DND-41 (cell line): ENCODE data around the gene RNF212.

Experiments used
- ATAC-seq: fragments of 200-7000 bp; cut with Tn5 transposase; 3 replicates; pipeline ENCODE4 v1.9.1; 2021; ENCODE audit warnings: low read depth; ENCODE audit not compliant: insufficient read depth
- DNase-seq: peaks from one replicate; pipeline ENCODE4 v3.0.0-alpha.2; 2020
- H2AFZ ChIP-seq: 2 replicates; pipeline ENCODE4 v1.6.0; 2012; ENCODE audit warnings: low read depth, low read length
- H3K27ac ChIP-seq: 2 replicates; pipeline ENCODE4 v1.5.1; 2012; ENCODE audit warnings: low read length, inconsistent platforms
- H3K27me3 ChIP-seq: fragments of 200-600 bp; sonication (generic); 2 replicates; pipeline ENCODE4 v1.6.0; 2012; ENCODE audit warnings: low read length, mild to moderate bottlenecking, inconsistent platforms; ENCODE audit not compliant: insufficient read depth, poor library complexity
- H3K36me3 ChIP-seq: 2 replicates; pipeline ENCODE4 v1.5.1; 2012; ENCODE audit warnings: low read length, inconsistent platforms; ENCODE audit not compliant: insufficient read depth
- H3K4me1 ChIP-seq: 2 replicates; pipeline ENCODE4 v1.5.1; 2012; ENCODE audit warnings: mild to moderate bottlenecking, low read length; ENCODE audit not compliant: insufficient read depth
- H3K4me2 ChIP-seq: 2 replicates; pipeline ENCODE4 v1.6.0; 2012; ENCODE audit warnings: mild to moderate bottlenecking, moderate library complexity, low read length, inconsistent platforms; ENCODE audit not compliant: insufficient read depth
- H3K4me3 ChIP-seq, 2 experiments: fragments of 200-600 bp in 1 of 2; shearing (Covaris generic) in 1 of 2; 2 replicates each; pipeline ENCODE4 v1.5.1; 2012 to 2016; ENCODE audit warnings: inconsistent platforms in 2 of 2, low read length in 2 of 2, mild to moderate bottlenecking in 2 of 2, low read depth in 1 of 2, moderate library complexity in 1 of 2
- H3K79me2 ChIP-seq: 2 replicates; pipeline ENCODE4 v1.6.0; 2012; ENCODE audit warnings: low read length, inconsistent platforms; ENCODE audit not compliant: insufficient read depth
- H3K9ac ChIP-seq: 2 replicates; pipeline ENCODE4 v1.6.0; 2012; ENCODE audit warnings: low read depth, mild to moderate bottlenecking, inconsistent platforms, low read length, moderate library complexity
- H3K9me3 ChIP-seq: 2 replicates; pipeline ENCODE4 v1.5.1; 2012; ENCODE audit warnings: low read length, moderate library complexity, mild to moderate bottlenecking, inconsistent platforms; ENCODE audit not compliant: insufficient read depth, severe bottlenecking
- H4K20me1 ChIP-seq: 2 replicates; pipeline ENCODE4 v1.6.0; 2012; ENCODE audit warnings: low read length; ENCODE audit not compliant: insufficient read depth
- EZH2 ChIP-seq: IDR thresholded peaks from 3 replicates; pipeline ENCODE4 v1.6.1; 2012; ENCODE audit warnings: borderline replicate concordance, low read depth, mild to moderate bottlenecking, moderate library complexity, low read length, inconsistent platforms; ENCODE audit not compliant: severe bottlenecking
- TF ChIP-seq, protein P1 (sequence below): IDR thresholded peaks from 2 replicates; pipeline ENCODE4 v1.5.1; 2012; ENCODE audit warnings: borderline replicate concordance, low read length, moderate library complexity, mild to moderate bottlenecking; ENCODE audit not compliant: poor library complexity, severe bottlenecking; ENCODE audit errors: extremely low read depth

RNF212 gene

DNA sequence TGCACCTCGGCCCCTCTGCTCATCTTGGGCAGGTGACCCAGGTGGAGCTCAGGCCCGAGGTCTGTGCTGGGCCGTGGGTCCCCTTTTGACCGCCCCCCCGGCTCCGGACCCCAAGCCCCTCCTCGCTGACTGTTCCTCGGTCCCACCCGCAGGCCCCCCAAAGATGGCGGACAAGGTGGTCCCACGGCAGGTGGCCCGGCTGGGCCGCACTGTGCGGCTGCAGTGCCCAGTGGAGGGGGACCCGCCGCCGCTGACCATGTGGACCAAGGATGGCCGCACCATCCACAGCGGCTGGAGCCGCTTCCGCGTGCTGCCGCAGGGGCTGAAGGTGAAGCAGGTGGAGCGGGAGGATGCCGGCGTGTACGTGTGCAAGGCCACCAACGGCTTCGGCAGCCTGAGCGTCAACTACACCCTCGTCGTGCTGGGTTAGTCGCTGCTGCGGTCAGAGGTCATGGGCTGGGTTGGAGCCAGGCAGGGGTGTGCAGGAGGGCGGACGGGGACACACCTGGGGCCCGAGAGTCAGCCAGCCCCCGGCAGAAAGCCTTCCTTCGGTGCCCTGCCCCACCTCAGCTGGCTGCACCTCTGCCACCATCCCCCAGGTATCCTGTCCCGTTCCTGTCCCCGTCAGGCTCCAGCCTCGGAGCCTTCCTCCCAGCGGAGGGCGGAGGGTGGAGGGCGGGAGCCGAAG lies 91.2 kb downstream of the RNF212 start:
- TF ChIP-seq EZH2 = no peak
- TF ChIP-seq, protein P1, sequence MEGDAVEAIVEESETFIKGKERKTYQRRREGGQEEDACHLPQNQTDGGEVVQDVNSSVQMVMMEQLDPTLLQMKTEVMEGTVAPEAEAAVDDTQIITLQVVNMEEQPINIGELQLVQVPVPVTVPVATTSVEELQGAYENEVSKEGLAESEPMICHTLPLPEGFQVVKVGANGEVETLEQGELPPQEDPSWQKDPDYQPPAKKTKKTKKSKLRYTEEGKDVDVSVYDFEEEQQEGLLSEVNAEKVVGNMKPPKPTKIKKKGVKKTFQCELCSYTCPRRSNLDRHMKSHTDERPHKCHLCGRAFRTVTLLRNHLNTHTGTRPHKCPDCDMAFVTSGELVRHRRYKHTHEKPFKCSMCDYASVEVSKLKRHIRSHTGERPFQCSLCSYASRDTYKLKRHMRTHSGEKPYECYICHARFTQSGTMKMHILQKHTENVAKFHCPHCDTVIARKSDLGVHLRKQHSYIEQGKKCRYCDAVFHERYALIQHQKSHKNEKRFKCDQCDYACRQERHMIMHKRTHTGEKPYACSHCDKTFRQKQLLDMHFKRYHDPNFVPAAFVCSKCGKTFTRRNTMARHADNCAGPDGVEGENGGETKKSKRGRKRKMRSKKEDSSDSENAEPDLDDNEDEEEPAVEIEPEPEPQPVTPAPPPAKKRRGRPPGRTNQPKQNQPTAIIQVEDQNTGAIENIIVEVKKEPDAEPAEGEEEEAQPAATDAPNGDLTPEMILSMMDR = no peak
- Histone ChIP-seq H4K20me1 (peaks cover 4% of the 10 kb centered on the region; the same call in 1 of the 2 replicates), H3K9me3 (no peaks in the 10 kb centered on the region), H3K36me3 (no peaks in the 10 kb centered on the region), H3K27ac (no peak overlapping the region), H3K4me3 (no peak overlapping the region), H3K4me1 (no peaks in the 10 kb centered on the region), H3K27me3 (no peaks in the 10 kb centered on the region), H3K9ac (no peak overlapping the region), H3K79me2 (no peaks in the 10 kb centered on the region), H3K4me2 (no peak overlapping the region), H2AFZ (no peak overlapping the region)
- no peak for ATAC-seq
- DNase-seq = no peak
